Endothelial cell of umbilical vein (primary cell): ENCODE measurements around the gene CTU2.

Source experiments
- CTCF ChIP-seq, 2 donors: IDR thresholded peaks; 1 replicate in 1 of 2; 2 replicates in 1 of 2; pipeline ENCODE4 v1.5.1; 2011; ENCODE audit warnings: low read length in 2 of 2, mild to moderate bottlenecking in 2 of 2, moderate library complexity in 2 of 2, control low read depth in 1 of 2, inconsistent platforms in 1 of 2, low read depth in 1 of 2; ENCODE audit not compliant: insufficient read depth in 1 of 2; ENCODE audit errors: extremely low read depth in 1 of 2
- EZH2 ChIP-seq: IDR thresholded peaks from 2 replicates; pipeline ENCODE4 v1.6.1; 2012; ENCODE audit warnings: borderline replicate concordance, low read depth, mild to moderate bottlenecking, moderate library complexity, low read length, inconsistent platforms; ENCODE audit not compliant: severe bottlenecking

- TF ChIP-seq EZH2 = no peak
- peak in 1 of 2 donors; percentile 0 for TF ChIP-seq CTCF (IDR thresholded peaks at IDR 0.05; ENCODE audit: extremely low read depth in 1 of 2, insufficient read depth in 1 of 2, low read depth in 1 of 2, low read length in 2 of 2)
These were observed 57.3 kb downstream of the CTU2 start for GRCh38 chr16:88763502-88764053.
